SK-N-SH (cell line): ENCODE data around the gene PLA2G1B. TPM values are rescaled to one million over a fixed set of nuclear protein-coding genes. Genes with fewer than 3 reads are reported as not detected.

Experiments
- CTCF ChIA-PET: fragments of 300-600, 350-600 bp; formaldehyde crosslinking; extraction: SDS; loops from one replicate; lab custom pipeline; 2021; lab: Yijun Ruan, JAX
- POLR2A ChIA-PET: fragments of 350-600 bp; sonication (Branson Sonifier 250); formaldehyde crosslinking; extraction: SDS; loops from one replicate; lab custom pipeline; 2020; ENCODE audit warnings: antibody characterized with exemption, inconsistent platforms; lab: Yijun Ruan, JAX
- DNase-seq: peaks from one replicate; pipeline ENCODE4 v3.0.0; 2012
- H2AFZ ChIP-seq: fragments of 200-600 bp; sonication (generic); 2 replicates; pipeline ENCODE4 v1.8.1; 2016; ENCODE audit warnings: antibody characterized with exemption, mild to moderate bottlenecking, low read depth
- H3F3A ChIP-seq: fragments of 200-600 bp; sonication (generic); replicated peaks from 2 replicates; pipeline ENCODE3; 2016; ENCODE audit warnings: antibody characterized with exemption, mild to moderate bottlenecking; ENCODE audit not compliant: insufficient read depth
- H3K27ac ChIP-seq, 2 experiments: fragments of 200-500 bp in 1 of 2; fragments of 200-600 bp in 1 of 2; sonication (Bioruptor generic) in 1 of 2; sonication (generic), shearing (Covaris generic) in 1 of 2; 2 replicates each; pipeline versions ENCODE4 v1.5.1 to v1.6.1; 2014 to 2016; ENCODE audit warnings: low read depth in 2 of 2, inconsistent platforms in 1 of 2, low read length in 1 of 2, mild to moderate bottlenecking in 1 of 2, mixed read lengths in 1 of 2
- H3K27me3 ChIP-seq: fragments of 200-600 bp; sonication (generic), shearing (Covaris generic); 2 replicates; pipeline ENCODE4 v1.6.1; 2016; ENCODE audit warnings: mixed run types; ENCODE audit not compliant: insufficient read depth
- H3K36me3 ChIP-seq, 2 experiments: fragments of 200-500 bp in 1 of 2; fragments of 200-600 bp in 1 of 2; sonication (Bioruptor generic) in 1 of 2; sonication (generic) in 1 of 2; replicated peaks in 1 of 2; 2 replicates each; pipeline versions ENCODE3 to v1.5.1; 2014 to 2016; ENCODE audit warnings: low read length in 1 of 2, mild to moderate bottlenecking in 1 of 2; ENCODE audit not compliant: insufficient read depth in 2 of 2, control insufficient read depth in 1 of 2
- H3K4me1 ChIP-seq, 2 experiments: fragments of 200-500 bp in 1 of 2; fragments of 200-600 bp in 1 of 2; sonication (Bioruptor generic) in 1 of 2; sonication (generic), shearing (Covaris generic) in 1 of 2; 2 replicates each; pipeline versions ENCODE4 v1.5.1 to v1.6.1; 2014 to 2016; ENCODE audit warnings: low read depth in 1 of 2, low read length in 1 of 2, mixed run types in 1 of 2; ENCODE audit not compliant: insufficient read depth in 2 of 2, control insufficient read depth in 1 of 2
- H3K4me2 ChIP-seq: fragments of 200-600 bp; sonication (generic), shearing (Covaris generic); 2 replicates; pipeline ENCODE4 v1.6.1; 2017; ENCODE audit warnings: mixed run types
- H3K4me3 ChIP-seq, 2 experiments: fragments of 200-500 bp in 1 of 2; fragments of 200-600 bp in 1 of 2; sonication (Bioruptor generic) in 1 of 2; sonication (generic), shearing (Covaris generic) in 1 of 2; 2 replicates each; pipeline versions ENCODE4 v1.5.1 to v1.8.1; 2014 to 2016; ENCODE audit warnings: low read depth in 2 of 2, inconsistent platforms in 1 of 2, low read length in 1 of 2, mild to moderate bottlenecking in 1 of 2, mixed read lengths in 1 of 2, moderate library complexity in 1 of 2
- H3K79me2 ChIP-seq: fragments of 200-600 bp; sonication (generic); 2 replicates; pipeline ENCODE4 v1.8.1; 2017; ENCODE audit warnings: mild to moderate bottlenecking; ENCODE audit not compliant: insufficient read depth
- H3K9ac ChIP-seq: fragments of 200-600 bp; sonication (generic); 2 replicates; pipeline ENCODE4 v1.6.1; 2017; ENCODE audit warnings: mixed run types
- H3K9me2 ChIP-seq: fragments of 200-600 bp; sonication (generic); 2 replicates; pipeline ENCODE4 v1.6.1; 2017; ENCODE audit warnings: mixed run types
- H3K9me3 ChIP-seq: fragments of 200-600 bp; sonication (generic); 2 replicates; pipeline ENCODE4 v1.6.1; 2017; ENCODE audit warnings: mixed run types, mild to moderate bottlenecking, moderate library complexity
- H4K20me1 ChIP-seq: fragments of 200-600 bp; sonication (generic); 2 replicates; pipeline ENCODE4 v1.6.1; 2017; ENCODE audit warnings: mild to moderate bottlenecking, mixed run types; ENCODE audit not compliant: insufficient read depth
- EP300 ChIP-seq, 2 experiments: IDR thresholded peaks; 2 replicates each; pipeline versions ENCODE4 v1.4.0 to v1.6.1; 2012; ENCODE audit warnings: borderline replicate concordance in 1 of 2, low read depth in 1 of 2, low read length in 1 of 2
- GABPA ChIP-seq: IDR thresholded peaks from 2 replicates; pipeline ENCODE4 v1.4.0; 2012; ENCODE audit warnings: low read depth, mild to moderate bottlenecking
- JUND ChIP-seq: IDR thresholded peaks from 2 replicates; pipeline ENCODE4 v1.4.0; 2012
- MAX ChIP-seq: IDR thresholded peaks from 2 replicates; pipeline ENCODE4 v1.4.0; 2012; ENCODE audit warnings: low read depth
- MXI1 ChIP-seq: IDR thresholded peaks from 2 replicates; pipeline ENCODE4 v1.6.1; 2012; ENCODE audit warnings: mild to moderate bottlenecking, low read depth, low read length, improper control_type of control experiment
- RAD21 ChIP-seq: IDR thresholded peaks from 2 replicates; pipeline ENCODE4 v1.6.1; 2012; ENCODE audit warnings: mild to moderate bottlenecking, low read length
- REST ChIP-seq: IDR thresholded peaks from 2 replicates; pipeline ENCODE4 v1.6.1; 2012; ENCODE audit warnings: mild to moderate bottlenecking, low read depth, low read length, moderate library complexity
- RFX5 ChIP-seq: IDR thresholded peaks from 2 replicates; pipeline ENCODE4 v1.6.1; 2012; ENCODE audit warnings: mild to moderate bottlenecking, improper control_type of control experiment, low read length
- TAF1 ChIP-seq: IDR thresholded peaks from 2 replicates; pipeline ENCODE4 v1.6.1; 2012; ENCODE audit warnings: low read depth, mild to moderate bottlenecking, low read length, moderate library complexity, borderline replicate concordance
- WGBS: methylation state at CpG from one replicate; pipeline ENCODE4 v1.1.6; 2017; ENCODE audit warnings: low lambda C conversion rate; 5-methylcytosine and 5-hydroxymethylcytosine counted together
- polyA plus RNA-seq, 3 experiments: library from polyadenylated mRNA; depleted of rRNA; stranded (reverse); fragments of >200 nt; gene quantifications; 2 replicates each; pipeline ENCODE4 v1.2.3, GENCODE V29; 2012
- TF ChIP-seq, protein P1 (sequence below): fragments of 200-600 bp; sonication (generic); IDR thresholded peaks from 2 replicates; pipeline ENCODE4 v1.6.1; 2017; ENCODE audit warnings: antibody characterized with exemption, mild to moderate bottlenecking, moderate library complexity
- TF ChIP-seq, protein P2 (sequence below): IDR thresholded peaks from 2 replicates; pipeline ENCODE4; 2012
- TF ChIP-seq, protein P3 (sequence below): IDR thresholded peaks from 2 replicates; pipeline ENCODE4 v1.4.0; 2012; ENCODE audit warnings: low read depth, borderline replicate concordance

PLA2G1B gene
- polyA plus RNA-seq, 1 of the 3 experiments (the other 2 are of a cell fraction), result not detected

DNA sequence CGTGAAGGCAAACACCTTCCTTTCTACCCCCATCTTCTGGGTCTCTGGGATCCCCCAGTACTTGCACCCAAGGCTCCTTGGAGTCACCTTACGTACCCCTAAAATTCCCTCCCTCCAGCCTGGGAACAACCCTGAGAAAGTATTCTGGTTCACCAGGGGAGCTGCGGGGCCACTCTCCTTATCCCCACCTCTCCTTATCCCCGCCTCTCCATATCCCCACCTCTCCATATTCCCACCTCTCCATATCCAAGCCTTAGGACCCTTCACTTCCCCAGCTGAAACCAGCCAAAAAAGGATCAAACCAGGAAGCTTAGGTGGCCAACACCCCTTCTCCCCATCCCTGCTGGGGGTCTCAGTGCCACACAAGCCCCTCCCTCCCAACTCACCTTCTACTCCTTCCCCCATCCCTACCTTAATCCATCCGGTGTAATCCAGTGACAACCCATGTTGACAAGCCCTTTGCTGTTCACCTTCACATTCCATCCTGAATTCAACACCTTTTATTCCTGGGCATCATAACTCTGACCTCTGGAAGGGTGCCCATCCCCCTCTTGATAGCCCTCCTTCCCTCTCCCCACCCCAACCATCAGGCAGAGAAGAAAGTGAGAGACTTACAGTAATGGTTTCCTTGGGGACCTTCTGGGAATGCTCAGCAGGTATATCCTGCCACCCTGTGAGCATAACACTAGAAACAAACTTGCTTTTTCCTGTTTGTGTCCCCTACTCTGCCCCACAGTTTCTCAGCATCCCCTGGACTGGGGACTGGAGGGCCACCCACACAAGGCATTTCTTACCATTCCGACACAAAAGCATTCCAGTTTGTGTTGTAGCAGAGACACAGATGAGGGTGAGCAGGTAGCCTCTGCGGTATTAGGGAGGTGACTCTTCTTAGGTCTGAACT lies 43.0 kb upstream of the PLA2G1B start:
- CTCF ChIA-PET, result interaction anchor here (0.6 to 1.3 kb wide), 2 partner anchors 14 to 98 kb away, joined by 3 to 6 read pairs; no protein-coding TSS in a partner anchor
- Histone ChIP-seq H2AFZ (no peak overlapping the region), H3K9ac (no peak overlapping the region), H3K9me3 (no peaks in the 10 kb centered on the region), H3F3A (peaks cover 5% of the 10 kb centered on the region), H3K27me3 (peaks cover 47% of the 10 kb centered on the region), H4K20me1 (no peaks in the 10 kb centered on the region), H3K4me1 (peaks cover 0 to 14% of the 10 kb centered on the region in 2 experiments; a peak in 1 of 4 replicates), H3K27ac (no peak overlapping the region), H3K36me3 (no peaks in the 10 kb centered on the region), H3K4me2 (no peak overlapping the region), H3K9me2 (no peaks in the 10 kb centered on the region), H3K4me3 (no peak overlapping the region), H3K79me2 (no peaks in the 10 kb centered on the region)
- DNase-seq, result no peak
- POLR2A ChIA-PET, result interaction anchor here (1.0 kb wide), 1 partner anchor 9 kb away, joined by 3 read pairs; no protein-coding TSS in a partner anchor
- TF ChIP-seq, protein P1, sequence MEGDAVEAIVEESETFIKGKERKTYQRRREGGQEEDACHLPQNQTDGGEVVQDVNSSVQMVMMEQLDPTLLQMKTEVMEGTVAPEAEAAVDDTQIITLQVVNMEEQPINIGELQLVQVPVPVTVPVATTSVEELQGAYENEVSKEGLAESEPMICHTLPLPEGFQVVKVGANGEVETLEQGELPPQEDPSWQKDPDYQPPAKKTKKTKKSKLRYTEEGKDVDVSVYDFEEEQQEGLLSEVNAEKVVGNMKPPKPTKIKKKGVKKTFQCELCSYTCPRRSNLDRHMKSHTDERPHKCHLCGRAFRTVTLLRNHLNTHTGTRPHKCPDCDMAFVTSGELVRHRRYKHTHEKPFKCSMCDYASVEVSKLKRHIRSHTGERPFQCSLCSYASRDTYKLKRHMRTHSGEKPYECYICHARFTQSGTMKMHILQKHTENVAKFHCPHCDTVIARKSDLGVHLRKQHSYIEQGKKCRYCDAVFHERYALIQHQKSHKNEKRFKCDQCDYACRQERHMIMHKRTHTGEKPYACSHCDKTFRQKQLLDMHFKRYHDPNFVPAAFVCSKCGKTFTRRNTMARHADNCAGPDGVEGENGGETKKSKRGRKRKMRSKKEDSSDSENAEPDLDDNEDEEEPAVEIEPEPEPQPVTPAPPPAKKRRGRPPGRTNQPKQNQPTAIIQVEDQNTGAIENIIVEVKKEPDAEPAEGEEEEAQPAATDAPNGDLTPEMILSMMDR, result no peak
- TF ChIP-seq MXI1, result no peak
- TF ChIP-seq JUND, result no peak
- TF ChIP-seq RAD21, result no peak
- TF ChIP-seq MAX, result no peak
- TF ChIP-seq GABPA, result no peak
- no peak for TF ChIP-seq REST
- no peak for TF ChIP-seq TAF1
- TF ChIP-seq RFX5, result no peak
- TF ChIP-seq EP300 (IDR thresholded peaks at IDR 0.05; ENCODE audit: borderline replicate concordance in 1 of 2, low read depth in 1 of 2, low read length in 1 of 2), result no peak
- TF ChIP-seq, protein P2, sequence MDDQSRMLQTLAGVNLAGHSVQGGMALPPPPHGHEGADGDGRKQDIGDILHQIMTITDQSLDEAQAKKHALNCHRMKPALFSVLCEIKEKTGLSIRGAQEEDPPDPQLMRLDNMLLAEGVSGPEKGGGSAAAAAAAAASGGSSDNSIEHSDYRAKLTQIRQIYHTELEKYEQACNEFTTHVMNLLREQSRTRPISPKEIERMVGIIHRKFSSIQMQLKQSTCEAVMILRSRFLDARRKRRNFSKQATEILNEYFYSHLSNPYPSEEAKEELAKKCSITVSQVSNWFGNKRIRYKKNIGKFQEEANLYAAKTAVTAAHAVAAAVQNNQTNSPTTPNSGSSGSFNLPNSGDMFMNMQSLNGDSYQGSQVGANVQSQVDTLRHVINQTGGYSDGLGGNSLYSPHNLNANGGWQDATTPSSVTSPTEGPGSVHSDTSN, result no peak
- TF ChIP-seq, protein P3, sequence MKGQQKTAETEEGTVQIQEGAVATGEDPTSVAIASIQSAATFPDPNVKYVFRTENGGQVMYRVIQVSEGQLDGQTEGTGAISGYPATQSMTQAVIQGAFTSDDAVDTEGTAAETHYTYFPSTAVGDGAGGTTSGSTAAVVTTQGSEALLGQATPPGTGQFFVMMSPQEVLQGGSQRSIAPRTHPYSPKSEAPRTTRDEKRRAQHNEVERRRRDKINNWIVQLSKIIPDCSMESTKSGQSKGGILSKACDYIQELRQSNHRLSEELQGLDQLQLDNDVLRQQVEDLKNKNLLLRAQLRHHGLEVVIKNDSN, result no peak
- WGBS, result 83% methylated on average over 7 of the region's 7 CpGs
